ENCODE results near the gene MYL12A. TPM values are rescaled to one million over a fixed set of nuclear protein-coding genes. Genes with fewer than 3 reads are reported as not detected.
A peak's percentile ranks its signal among the peaks of the same experiment; 100 is the strongest.

MYL12A gene
- total RNA-seq, 1 donor from 2014 or later: 241 TPM

DNA sequence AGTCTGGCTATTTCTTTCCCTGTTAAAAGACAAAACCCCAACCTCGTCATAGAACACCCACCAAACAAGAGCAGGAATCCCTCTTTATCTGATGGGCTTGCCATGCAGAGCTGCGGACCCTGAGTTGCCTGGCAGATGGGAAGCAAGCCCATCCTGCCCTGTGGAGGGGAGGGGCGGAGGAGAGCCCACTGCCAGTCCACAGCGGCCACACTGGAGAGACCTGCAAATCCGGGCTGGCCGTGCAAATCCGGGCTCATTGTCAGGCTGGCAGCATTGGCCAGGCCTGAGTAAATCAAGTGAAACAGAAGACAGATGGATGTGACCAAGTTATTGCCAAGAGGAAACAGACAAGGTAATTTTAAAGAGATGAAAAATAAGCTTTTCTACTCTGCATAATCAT lies 36.3 kb downstream of the MYL12A start:
- ATAC-seq: peak; percentile 22

DNA sequence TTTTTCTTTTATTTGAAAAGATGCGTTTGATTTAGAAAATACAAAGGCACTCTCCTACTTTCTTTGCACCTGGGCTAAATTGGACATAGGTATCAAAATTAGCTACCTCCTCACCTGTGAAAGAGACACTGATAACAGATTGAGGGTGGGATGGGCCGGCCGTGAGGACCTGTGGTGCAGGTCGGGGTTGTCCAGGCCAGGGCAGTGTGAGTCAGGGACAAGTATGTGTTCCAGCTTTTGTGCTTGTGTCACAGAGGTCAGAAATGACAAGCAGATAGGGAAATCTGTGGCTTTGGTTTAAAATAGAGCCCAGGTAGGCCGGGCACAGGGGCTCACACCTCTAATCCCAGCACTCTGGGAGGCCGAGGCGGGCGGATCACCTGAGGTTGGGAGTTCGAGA lies 36.9 kb downstream of the MYL12A start:
- no peak for ATAC-seq

DNA sequence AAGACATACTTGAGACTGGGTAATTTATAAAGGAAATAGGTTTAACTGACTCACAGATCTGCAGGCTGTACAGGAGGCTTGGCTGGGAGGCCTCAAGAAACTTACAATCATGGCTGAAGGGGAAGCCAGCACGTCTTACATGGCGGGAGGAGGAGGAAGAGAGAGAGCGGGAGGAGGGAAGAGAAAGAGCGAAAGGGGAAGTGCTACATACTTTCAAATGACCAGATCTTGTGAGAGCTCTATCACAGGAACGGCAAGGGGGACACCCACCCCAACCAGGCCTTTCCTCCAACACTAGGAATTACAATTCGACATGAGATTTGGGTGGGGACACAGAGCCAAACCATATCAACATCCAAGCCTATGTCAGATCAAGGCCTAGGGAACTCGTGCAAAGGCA lies 38.6 kb downstream of the MYL12A start:
- ATAC-seq: no peak

DNA sequence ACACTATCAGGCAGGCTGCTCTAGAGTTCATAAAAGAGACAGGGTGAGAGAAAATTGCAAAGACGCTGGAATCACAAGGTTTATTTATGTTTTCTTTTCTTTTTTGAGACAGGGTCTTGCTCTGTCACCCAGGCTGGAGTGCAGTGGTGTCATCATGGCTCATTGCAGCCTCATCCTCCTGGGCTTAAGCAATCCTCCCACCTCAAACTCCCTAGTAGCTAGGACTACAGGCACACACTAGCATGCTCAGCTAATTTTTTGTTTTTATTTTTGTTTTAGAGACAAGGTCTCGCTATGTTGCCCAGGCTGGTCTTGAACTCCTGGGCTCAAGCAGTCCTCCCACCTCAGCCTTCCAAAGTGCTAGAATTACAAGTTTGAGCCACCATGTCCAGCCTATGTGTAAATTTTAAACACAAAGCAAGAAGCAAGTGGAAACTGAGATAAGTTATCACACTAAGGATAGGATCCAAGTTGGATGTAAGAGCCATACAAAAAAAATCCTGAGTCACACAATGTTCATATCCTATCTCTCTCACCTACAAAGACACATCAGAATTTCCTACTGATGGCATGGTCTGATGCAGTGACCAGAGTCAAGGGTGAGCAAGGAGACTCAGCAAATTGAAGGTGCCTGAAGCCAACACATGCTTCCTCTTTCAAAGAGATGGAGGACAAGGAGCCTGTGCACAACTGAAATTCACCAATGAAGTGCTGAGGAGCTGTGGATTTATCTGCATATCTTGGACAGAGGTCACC lies 45.8 kb downstream of the MYL12A start:
- no peak for ATAC-seq

DNA sequence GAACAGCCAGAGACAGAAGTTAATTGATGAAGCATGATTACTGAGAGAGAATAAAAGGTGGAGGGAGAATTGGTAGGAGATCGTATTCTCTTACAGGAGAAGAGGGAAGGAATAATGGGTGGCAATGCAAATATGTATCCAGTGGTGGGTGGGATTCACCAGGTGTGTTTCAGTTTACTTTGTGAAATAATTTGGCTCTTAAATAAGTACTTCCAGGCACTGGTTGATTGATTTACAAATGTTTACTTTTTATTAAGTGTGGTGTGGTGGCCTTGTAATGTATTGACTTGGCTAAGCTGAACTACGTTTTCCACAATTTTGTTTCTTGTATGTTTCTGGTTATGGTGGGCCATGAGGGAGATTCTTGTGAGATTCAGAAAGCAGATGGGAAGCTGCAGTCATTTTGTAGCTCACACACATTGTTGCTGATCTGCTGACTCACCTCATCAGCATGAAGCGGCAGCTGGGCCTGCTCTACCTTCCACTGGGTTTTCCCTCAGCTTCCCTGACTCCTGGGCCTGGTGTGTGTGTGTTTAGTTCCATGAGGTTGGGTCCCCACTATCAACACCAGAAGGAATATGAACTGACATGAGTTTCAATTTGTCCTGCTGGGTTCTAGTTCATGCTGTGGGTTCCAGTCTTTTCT lies 47.0 kb downstream of the MYL12A start:
- ATAC-seq: no peak

DNA sequence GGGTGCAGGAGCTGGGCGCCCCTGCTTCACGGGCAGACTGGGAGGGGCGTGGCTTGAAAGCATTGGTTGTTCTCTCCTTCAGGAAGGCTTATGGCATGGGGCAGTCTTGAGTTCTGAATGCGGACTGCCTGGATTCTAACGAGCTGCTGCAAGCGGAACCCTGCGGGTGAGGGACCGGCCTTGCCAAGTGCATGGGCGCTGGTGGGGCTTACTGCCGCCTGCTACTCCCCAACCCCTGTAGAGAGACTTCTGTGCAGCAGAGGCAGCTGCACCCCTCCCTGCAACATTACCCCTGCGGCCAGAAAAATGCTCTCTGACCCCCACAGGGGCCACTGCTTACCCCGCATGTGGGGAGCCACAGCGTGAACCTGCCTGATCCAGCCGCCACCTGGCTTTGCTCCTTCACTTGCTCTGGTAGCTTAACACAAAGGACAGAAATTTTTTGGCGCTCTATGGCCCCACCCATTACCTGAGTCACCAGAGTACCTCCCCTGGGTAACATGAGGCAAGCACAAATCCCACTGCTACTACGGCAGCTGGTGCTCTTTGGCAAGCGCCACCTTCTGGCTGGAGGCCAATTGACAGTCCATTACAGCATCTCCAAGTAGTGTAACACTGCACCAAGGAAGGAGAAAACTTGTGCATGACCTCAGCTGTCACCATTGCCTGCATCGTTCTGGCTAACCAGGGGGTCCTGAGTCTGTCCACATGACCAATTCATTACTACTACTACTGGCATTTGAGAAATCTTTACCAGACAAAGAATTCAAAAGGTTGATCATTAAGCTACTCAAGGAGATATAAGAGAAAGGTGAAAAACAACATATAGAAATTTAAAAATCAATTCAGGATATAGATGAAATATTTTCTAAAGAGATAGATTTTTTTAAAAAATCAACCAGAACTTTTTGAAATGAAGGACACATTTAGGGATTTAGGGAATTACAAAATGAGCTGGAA lies 49.7 kb downstream of the MYL12A start:
- peak; percentile 98 for ATAC-seq

DNA sequence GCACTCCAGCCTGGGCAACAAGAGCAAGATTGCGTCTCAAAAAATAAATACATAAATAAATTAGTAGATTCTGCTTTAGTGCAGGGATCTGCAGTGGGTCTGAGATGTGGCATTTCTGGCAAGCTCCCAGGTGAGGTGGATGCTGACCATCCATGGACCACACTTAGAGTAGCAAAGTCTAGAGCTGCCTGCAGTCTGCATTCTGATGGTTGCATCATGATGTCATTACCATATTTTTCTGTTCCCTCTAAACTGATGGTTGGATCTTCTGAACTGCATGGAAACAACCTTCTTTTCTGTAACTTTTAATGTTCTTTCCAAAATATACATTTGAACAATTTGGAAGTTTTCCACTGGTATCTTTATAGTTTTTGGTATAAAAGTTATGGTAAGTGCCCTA lies 57.2 kb downstream of the MYL12A start:
- ATAC-seq: no peak

DNA sequence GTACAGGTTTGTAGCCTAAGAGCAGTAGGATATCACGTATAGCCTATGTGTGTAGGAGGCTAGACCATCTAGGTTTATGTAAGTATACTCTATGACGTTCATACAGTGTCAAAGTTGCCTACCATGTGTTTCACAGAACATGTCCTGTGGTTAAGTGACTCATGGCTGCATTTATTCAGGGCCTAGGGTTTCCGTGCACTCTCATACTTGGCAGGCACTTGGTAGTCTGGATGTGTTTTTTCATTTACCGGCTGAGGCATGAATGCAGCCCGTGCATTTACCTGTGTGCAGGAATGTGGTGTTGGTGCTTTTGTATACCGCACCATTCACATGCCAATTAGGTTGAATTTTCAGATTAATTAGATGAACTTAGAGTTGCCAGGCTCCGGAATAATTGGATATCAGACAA lies 57.8 kb downstream of the MYL12A start:
- peak; percentile 100 for ATAC-seq

Other genes starting within 250 kb of the MYL12A start
- gene LPIN2, start 234.7 kb upstream of the MYL12A start, total RNA-seq: 6.9 TPM
- gene MYOM1, start 27.8 kb upstream of the MYL12A start, total RNA-seq: 0.32 TPM
- gene MYL12B, start 14.3 kb downstream of the MYL12A start, total RNA-seq: 403 TPM
- gene TGIF1, start 202.4 kb downstream of the MYL12A start, total RNA-seq: 22.4 TPM